K562 (cell line): ENCODE results near the gene LGALS16. TPM values are rescaled to one million over a fixed set of nuclear protein-coding genes. Genes with fewer than 3 reads are reported as not detected.

ENCODE experiments used
- ATAC-seq: fragments of 200-7000 bp; cut with Tn5 transposase; 3 replicates; pipeline ENCODE4 v1.9.1; 2020; ENCODE audit warnings: moderate library complexity
- BruUV-seq: library from RNA; stranded (reverse); fragments of 400-500 nt; replicated peaks from 2 replicates; lab custom pipeline; 2021; lab: Mats Ljungman, UMichigan
- CTCF ChIA-PET: fragments of 300-600 bp; formaldehyde crosslinking; extraction: SDS; loops from one replicate; lab custom pipeline; 2021; ENCODE audit warnings: low intra/inter-chr PET ratio; lab: Yijun Ruan, JAX
- POLR2A ChIA-PET: fragments of 300-600, 350-650 bp; sonication (Branson Sonifier 250); formaldehyde crosslinking; extraction: SDS; loops from one replicate; lab custom pipeline; 2021; ENCODE audit warnings: antibody characterized with exemption, inconsistent platforms; lab: Yijun Ruan, JAX
- DNase-seq, 4 experiments: peaks; one replicate each; pipeline versions ENCODE4 v3.0.0 to v3.0.0-alpha.2; 2011 to 2018; ENCODE audit warnings: low spot score in 3 of 4, mixed read lengths in 3 of 4; ENCODE audit errors: extremely low read depth in 1 of 4
- FAIRE-seq: peaks from 2 replicates; lab custom pipeline; 2011; peaks lifted over from hg19 to GRCh38; lab: Jason Lieb, UNC
- H2AFZ ChIP-seq: 2 replicates; pipeline ENCODE4 v1.6.0; 2011; ENCODE audit warnings: low read depth, low read length, control low read depth, inconsistent platforms
- H3K27ac ChIP-seq: fragments of 200-600 bp; 3 replicates; pipeline ENCODE4 v1.8.0; 2011; ENCODE audit warnings: low read depth, mild to moderate bottlenecking, control low read depth, inconsistent platforms, low read length, moderate library complexity, mixed read lengths; ENCODE audit errors: extremely low read depth
- H3K27me3 ChIP-seq, 2 experiments: fragments of 300-600 bp in 1 of 2; 2 replicates in 1 of 2; 3 replicates in 1 of 2; pipeline versions ENCODE4 v1.6.0 to v1.8.0; 2011; ENCODE audit warnings: inconsistent platforms in 2 of 2, low read length in 2 of 2, mild to moderate bottlenecking in 1 of 2, mixed read lengths in 1 of 2, moderate library complexity in 1 of 2; ENCODE audit not compliant: control insufficient read depth in 2 of 2, insufficient read depth in 2 of 2
- H3K36me3 ChIP-seq: fragments of 300-600 bp; 3 replicates; pipeline ENCODE4 v1.8.0; 2011; ENCODE audit warnings: mild to moderate bottlenecking, low read length, inconsistent platforms; ENCODE audit not compliant: control insufficient read depth, insufficient read depth
- H3K4me1 ChIP-seq, 2 experiments: fragments of 200-600 bp in 1 of 2; replicated peaks in 1 of 2; 2 replicates in 1 of 2; 3 replicates in 1 of 2; pipeline versions ENCODE4 v1.5.1 to v1.8.0; 2011; ENCODE audit warnings: inconsistent platforms in 2 of 2, low read length in 2 of 2, mild to moderate bottlenecking in 1 of 2, mixed read lengths in 1 of 2, moderate library complexity in 1 of 2; ENCODE audit not compliant: control insufficient read depth in 2 of 2, insufficient read depth in 2 of 2
- H3K4me2 ChIP-seq: 2 replicates; pipeline ENCODE4 v1.6.1; 2011; ENCODE audit warnings: low read length, control low read depth, inconsistent platforms, mixed read lengths; ENCODE audit not compliant: insufficient read depth
- H3K4me3 ChIP-seq: fragments of 200-600 bp; sonication (generic), shearing (Covaris generic); 2 replicates; pipeline ENCODE4 v1.5.1; 2016; ENCODE audit warnings: control low read depth, inconsistent platforms
- H3K79me2 ChIP-seq: fragments of 200-600 bp; 3 replicates; pipeline ENCODE4 v1.8.0; 2011; ENCODE audit warnings: low read length, inconsistent platforms; ENCODE audit not compliant: control insufficient read depth, insufficient read depth
- H3K9ac ChIP-seq, 2 experiments: 2 replicates each; pipeline versions ENCODE4 v1.6.0 to v1.6.1; 2011; ENCODE audit warnings: low read depth in 2 of 2, low read length in 2 of 2, control low read depth in 1 of 2, inconsistent platforms in 1 of 2, mild to moderate bottlenecking in 1 of 2, mixed read lengths in 1 of 2; ENCODE audit not compliant: insufficient read depth in 1 of 2
- H3K9me1 ChIP-seq: one replicate; pipeline ENCODE4 v1.6.0; 2011; ENCODE audit warnings: inconsistent platforms, mild to moderate bottlenecking, low read length, moderate library complexity; ENCODE audit not compliant: control insufficient read depth, insufficient read depth
- H3K9me3 ChIP-seq: replicated peaks from 2 replicates; pipeline ENCODE4 v1.5.1; 2011; ENCODE audit warnings: low read depth, low read length, inconsistent platforms; ENCODE audit not compliant: control insufficient read depth, insufficient read depth
- H4K20me1 ChIP-seq: replicated peaks from 2 replicates; pipeline ENCODE4 v1.6.1; 2011; ENCODE audit warnings: low read length, inconsistent platforms, mixed read lengths; ENCODE audit not compliant: control insufficient read depth, insufficient read depth
- BRCA1 ChIP-seq, 2 experiments: fragments of 450-650 bp in 1 of 2; sonication (generic) in 1 of 2; formaldehyde crosslinking in 1 of 2; IDR thresholded peaks; 2 replicates each; pipeline versions ENCODE4 v1.5.0 to v1.6.1; 2017 to 2020; ENCODE audit warnings: mild to moderate bottlenecking in 1 of 2, missing genetic modification reagents in 1 of 2
- FOS ChIP-seq: IDR thresholded peaks from 3 replicates; pipeline ENCODE4 v1.6.1; 2011; ENCODE audit not compliant: insufficient read length; ENCODE audit errors: extremely low read depth
- FOXP1 ChIP-seq: sonication (generic); formaldehyde crosslinking; IDR thresholded peaks from 2 replicates; pipeline ENCODE4 v1.8.0; 2022; ENCODE audit warnings: mild to moderate bottlenecking, missing genetic modification reagents
- KDM2B ChIP-seq: fragments of 250-450 bp; sonication (Bioruptor Pico); IDR thresholded peaks from 2 replicates; pipeline ENCODE4 v1.8.0; 2021; ENCODE audit warnings: mild to moderate bottlenecking, moderate library complexity
- MTA1 ChIP-seq: fragments of 450-650 bp; IDR thresholded peaks from 2 replicates; pipeline ENCODE4 v1.6.1; 2017; ENCODE audit warnings: borderline replicate concordance
- MTF1 ChIP-seq: fragments of 250-450 bp; sonication (Bioruptor Pico); IDR thresholded peaks from 2 replicates; pipeline ENCODE4 v1.9.0; 2021; ENCODE audit warnings: moderate library complexity, mild to moderate bottlenecking, inconsistent platforms, borderline replicate concordance
- PCBP2 ChIP-seq: fragments of 200-400 bp; formaldehyde crosslinking; IDR thresholded peaks from 2 replicates; pipeline ENCODE4 v1.6.1; 2018; ENCODE audit warnings: low read length, low read depth, mild to moderate bottlenecking, moderate library complexity; ENCODE audit not compliant: poor library complexity, severe bottlenecking
- PHB2 ChIP-seq: fragments of 450-650 bp; IDR thresholded peaks from 2 replicates; pipeline ENCODE4 v1.6.1; 2017; ENCODE audit warnings: low read depth
- SRSF1 ChIP-seq: fragments of 200-400 bp; formaldehyde crosslinking; IDR thresholded peaks from 2 replicates; pipeline ENCODE4 v1.6.1; 2017; ENCODE audit warnings: mild to moderate bottlenecking, low read depth, low read length, moderate library complexity
- TEAD1 ChIP-seq, 2 experiments: fragments of 450-650 bp in 1 of 2; sonication (generic) in 1 of 2; formaldehyde crosslinking; IDR thresholded peaks; 2 replicates each; pipeline versions ENCODE4 v1.4.0 to v1.8.0; 2020 to 2022; ENCODE audit warnings: mild to moderate bottlenecking in 2 of 2, missing genetic modification reagents in 1 of 2
- USF1 ChIP-seq: sonication (generic); formaldehyde crosslinking; IDR thresholded peaks from 2 replicates; pipeline ENCODE4 v1.9.0; 2022; ENCODE audit warnings: mild to moderate bottlenecking, missing genetic modification reagents
- WHSC1 ChIP-seq: IDR thresholded peaks from one replicate; pipeline ENCODE4 v1.6.1; 2012; ENCODE audit warnings: low read length, control low read depth, inconsistent platforms
- ZNF75A ChIP-seq: fragments of 450-650 bp; formaldehyde crosslinking; IDR thresholded peaks from 2 replicates; pipeline ENCODE4 v1.4.0; 2020; ENCODE audit warnings: mild to moderate bottlenecking
- WGBS: fragments of 100-300 bp; shearing (Covaris generic); methylation state at CpG from one replicate; pipeline ENCODE4 v1.1.6; 2016; ENCODE audit warnings: low coverage, mixed read lengths; ENCODE audit not compliant: insufficient coverage; ENCODE audit errors: missing lambda C conversion rate; 5-methylcytosine and 5-hydroxymethylcytosine counted together
- in situ Hi-C: fragments of 300-500 bp; cut with MboI; formaldehyde crosslinking; loops from 4 replicates; pipeline ENCODE4 v1.15.0; 2018; ENCODE audit warnings: inconsistent platforms, mixed read lengths
- intact Hi-C: fragments of 100-400 bp; cut with micrococcal nuclease; formaldehyde crosslinking; loops from 2 replicates; pipeline ENCODE4 v1.14.2; 2022
- polyA plus RNA-seq, 8 experiments: library from polyadenylated mRNA; depleted of rRNA in 4 of 8; stranded (reverse) in 5 of 8; unstranded in 3 of 8; fragments of >200 nt; fragmentation: Nextera tagmentation in 2 of 8; fragmentation: Illumina TruSeq in 1 of 8; extraction: Ambion mirVana in 2 of 8; extraction: Trizol in 1 of 8; gene quantifications; 2 replicates each; pipeline versions ENCODE4 v1.2.1 to v1.2.3, GENCODE V29; 2011 to 2014; ENCODE audit warnings: inconsistent platforms in 1 of 8, missing spikeins in 1 of 8
- total RNA-seq, 7 experiments: library from RNA; depleted of rRNA in 6 of 7; stranded (reverse); fragments of >200 nt in 6 of 7; fragmentation: Illumina TruSeq in 2 of 7; extraction: Trizol in 2 of 7; gene quantifications; 2 replicates each; pipeline versions ENCODE4 v1.2.1 to v1.2.3, GENCODE V29; 2011 to 2021; ENCODE audit warnings: low replicate concordance in 1 of 7
- TF ChIP-seq, protein P1 (sequence below): sonication (generic); formaldehyde crosslinking; IDR thresholded peaks from 2 replicates; pipeline ENCODE4 v1.8.0; 2022; ENCODE audit warnings: missing genetic modification reagents, mild to moderate bottlenecking, borderline replicate concordance
- TF ChIP-seq, protein P2 (sequence below): fragments of 450-650 bp; IDR thresholded peaks from 2 replicates; pipeline ENCODE4 v1.7.0; 2016; ENCODE audit warnings: borderline replicate concordance
- TF ChIP-seq, protein P3 (sequence below): fragments of 450-650 bp; IDR thresholded peaks from one replicate; pipeline ENCODE4 v1.6.1; 2018; ENCODE audit warnings: mild to moderate bottlenecking, moderate library complexity; ENCODE audit not compliant: partially characterized antibody

Gene LGALS16
- total and polyA plus RNA-seq, 9 of the 15 experiments (the other 6 are each of a cell fraction or from before 2014, with no cell fraction given), result not detected

DNA sequence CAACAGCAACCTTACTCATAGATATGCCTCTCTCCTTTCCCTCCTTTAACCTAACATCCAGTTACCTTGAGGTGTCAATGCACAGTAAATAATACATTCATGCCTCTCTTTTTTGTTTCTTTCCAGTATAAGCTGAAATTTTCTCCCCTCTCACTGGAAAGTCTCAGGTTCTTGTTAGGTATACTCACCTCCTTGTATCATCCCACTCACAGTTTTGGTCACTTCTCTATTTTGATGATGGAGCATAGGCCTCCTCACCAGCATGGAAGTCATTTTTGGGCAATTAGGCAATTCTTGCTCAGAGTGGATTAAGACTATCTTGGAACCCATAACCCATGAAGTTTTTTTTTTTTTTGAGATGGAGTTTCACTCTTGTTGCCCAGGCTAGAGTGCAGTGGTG, 42.8 kb downstream of the LGALS16 start (continued):
- TF ChIP-seq SRSF1, result no peak
- no peak for TF ChIP-seq TEAD1 (CRISPR knock-in tag; IDR thresholded peaks at IDR 0.05)
- TF ChIP-seq KDM2B, result no peak
- TF ChIP-seq, protein P1, sequence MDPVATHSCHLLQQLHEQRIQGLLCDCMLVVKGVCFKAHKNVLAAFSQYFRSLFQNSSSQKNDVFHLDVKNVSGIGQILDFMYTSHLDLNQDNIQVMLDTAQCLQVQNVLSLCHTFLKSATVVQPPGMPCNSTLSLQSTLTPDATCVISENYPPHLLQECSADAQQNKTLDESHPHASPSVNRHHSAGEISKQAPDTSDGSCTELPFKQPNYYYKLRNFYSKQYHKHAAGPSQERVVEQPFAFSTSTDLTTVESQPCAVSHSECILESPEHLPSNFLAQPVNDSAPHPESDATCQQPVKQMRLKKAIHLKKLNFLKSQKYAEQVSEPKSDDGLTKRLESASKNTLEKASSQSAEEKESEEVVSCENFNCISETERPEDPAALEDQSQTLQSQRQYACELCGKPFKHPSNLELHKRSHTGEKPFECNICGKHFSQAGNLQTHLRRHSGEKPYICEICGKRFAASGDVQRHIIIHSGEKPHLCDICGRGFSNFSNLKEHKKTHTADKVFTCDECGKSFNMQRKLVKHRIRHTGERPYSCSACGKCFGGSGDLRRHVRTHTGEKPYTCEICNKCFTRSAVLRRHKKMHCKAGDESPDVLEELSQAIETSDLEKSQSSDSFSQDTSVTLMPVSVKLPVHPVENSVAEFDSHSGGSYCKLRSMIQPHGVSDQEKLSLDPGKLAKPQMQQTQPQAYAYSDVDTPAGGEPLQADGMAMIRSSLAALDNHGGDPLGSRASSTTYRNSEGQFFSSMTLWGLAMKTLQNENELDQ (CRISPR knock-in tag), result no peak
- TF ChIP-seq PCBP2, result no peak
- TF ChIP-seq, protein P2, sequence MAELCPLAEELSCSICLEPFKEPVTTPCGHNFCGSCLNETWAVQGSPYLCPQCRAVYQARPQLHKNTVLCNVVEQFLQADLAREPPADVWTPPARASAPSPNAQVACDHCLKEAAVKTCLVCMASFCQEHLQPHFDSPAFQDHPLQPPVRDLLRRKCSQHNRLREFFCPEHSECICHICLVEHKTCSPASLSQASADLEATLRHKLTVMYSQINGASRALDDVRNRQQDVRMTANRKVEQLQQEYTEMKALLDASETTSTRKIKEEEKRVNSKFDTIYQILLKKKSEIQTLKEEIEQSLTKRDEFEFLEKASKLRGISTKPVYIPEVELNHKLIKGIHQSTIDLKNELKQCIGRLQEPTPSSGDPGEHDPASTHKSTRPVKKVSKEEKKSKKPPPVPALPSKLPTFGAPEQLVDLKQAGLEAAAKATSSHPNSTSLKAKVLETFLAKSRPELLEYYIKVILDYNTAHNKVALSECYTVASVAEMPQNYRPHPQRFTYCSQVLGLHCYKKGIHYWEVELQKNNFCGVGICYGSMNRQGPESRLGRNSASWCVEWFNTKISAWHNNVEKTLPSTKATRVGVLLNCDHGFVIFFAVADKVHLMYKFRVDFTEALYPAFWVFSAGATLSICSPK, result no peak

GRCh38 chr19:39701291-39701690, 45.6 kb downstream of the LGALS16 start:
- 0% methylated on average over 5 of the region's 5 CpGs for WGBS
- TF ChIP-seq ZNF75A (CRISPR knock-in tag) (no peak), MTF1 (no peak), FOS (no peak), PHB2 (no peak), FOXP1 (CRISPR knock-in tag) (no peak), WHSC1 (no peak), BRCA1 (IDR thresholded peaks at IDR 0.05) (no peak), BRCA1 (CRISPR knock-in tag; IDR thresholded peaks at IDR 0.05) (no peak), MTA1 (no peak), USF1 (CRISPR knock-in tag) (no peak)
- TF ChIP-seq, protein P3, sequence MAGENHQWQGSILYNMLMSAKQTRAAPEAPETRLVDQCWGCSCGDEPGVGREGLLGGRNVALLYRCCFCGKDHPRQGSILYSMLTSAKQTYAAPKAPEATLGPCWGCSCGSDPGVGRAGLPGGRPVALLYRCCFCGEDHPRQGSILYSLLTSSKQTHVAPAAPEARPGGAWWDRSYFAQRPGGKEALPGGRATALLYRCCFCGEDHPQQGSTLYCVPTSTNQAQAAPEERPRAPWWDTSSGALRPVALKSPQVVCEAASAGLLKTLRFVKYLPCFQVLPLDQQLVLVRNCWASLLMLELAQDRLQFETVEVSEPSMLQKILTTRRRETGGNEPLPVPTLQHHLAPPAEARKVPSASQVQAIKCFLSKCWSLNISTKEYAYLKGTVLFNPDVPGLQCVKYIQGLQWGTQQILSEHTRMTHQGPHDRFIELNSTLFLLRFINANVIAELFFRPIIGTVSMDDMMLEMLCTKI, result no peak

More at GRCh38 chr19:39701291-39701690, 45.6 kb downstream of the LGALS16 start:
- H2AFZ ChIP-seq, result no peak overlapping the region
- H3K79me2 ChIP-seq, result no peaks in the 10 kb centered on the region
- BruUV-seq, result no TSS peak
- in situ Hi-C loops (no loop called here), intact Hi-C loops (no loop called here)
- FAIRE-seq (no peak), ATAC-seq (no peak), DNase-seq (no peak)
- H3K4me1 ChIP-seq, result no peaks in the 10 kb centered on the region
- H3K4me2 ChIP-seq, result no peak overlapping the region
- H4K20me1 ChIP-seq, result no peaks in the 10 kb centered on the region
- no peaks in the 10 kb centered on the region for H3K9me1 ChIP-seq
- H3K9ac ChIP-seq, result no peak overlapping the region
- no peak overlapping the region for H3K4me3 ChIP-seq
- CTCF ChIA-PET, result no interaction called here
- no peaks in the 10 kb centered on the region for H3K36me3 ChIP-seq
- peaks cover 0 to 6% of the 10 kb centered on the region in 2 experiments; a peak in 3 of 5 replicates for H3K27me3 ChIP-seq
- POLR2A ChIA-PET, result no interaction called here
- H3K9me3 ChIP-seq, result no peaks in the 10 kb centered on the region
- H3K27ac ChIP-seq, result no peak overlapping the region
